Large intestine (tissue), 3 donors: ENCODE measurements around the gene SH3PXD2A. TPM values are rescaled to one million over a fixed set of nuclear protein-coding genes. Genes with fewer than 3 reads are reported as not detected.

Experiments used
- DNase-seq, 2 donors: peaks; one replicate each; pipeline versions ENCODE4 v3.0.0 to v3.0.0-alpha.2; 2013
- H3K27ac ChIP-seq: one replicate; pipeline ENCODE4 v1.5.1; 2013; ENCODE audit warnings: low read length
- H3K27me3 ChIP-seq: 2 replicates; pipeline ENCODE4 v1.6.1; 2013; ENCODE audit warnings: low read length; ENCODE audit not compliant: control insufficient read depth, insufficient read depth
- H3K36me3 ChIP-seq: 2 replicates; pipeline ENCODE4 v1.6.1; 2013; ENCODE audit warnings: low read length; ENCODE audit not compliant: control insufficient read depth, insufficient read depth
- H3K4me1 ChIP-seq: one replicate; pipeline ENCODE4 v1.6.1; 2013; ENCODE audit warnings: low read length; ENCODE audit not compliant: control insufficient read depth, insufficient read depth
- H3K4me3 ChIP-seq: one replicate; pipeline ENCODE4 v1.5.1; 2013; ENCODE audit warnings: low read length
- H3K9me3 ChIP-seq: one replicate; pipeline ENCODE4 v1.6.1; 2013; ENCODE audit warnings: mild to moderate bottlenecking, low read depth, low read length, moderate library complexity; ENCODE audit not compliant: control insufficient read depth
- WGBS: methylation state at CpG from one replicate; pipeline ENCODE4 v1.1.5; 2013; ENCODE audit warnings: low lambda C conversion rate; ENCODE audit not compliant: insufficient coverage; 5-methylcytosine and 5-hydroxymethylcytosine counted together
- polyA plus RNA-seq: library from polyadenylated mRNA; unstranded; fragments of 120-200 nt; gene quantifications from one replicate; pipeline ENCODE4 v1.2.1, GENCODE V29; 2013

Gene SH3PXD2A
- polyA plus RNA-seq, 1 donor: 32.0 TPM

- H3K4me1 ChIP-seq: peaks cover 52% of the 10 kb centered on the region
- H3K4me3 ChIP-seq: no peak overlapping the region
- H3K36me3 ChIP-seq: peaks cover 13% of the 10 kb centered on the region
- DNase-seq: no peak
- no peaks in the 10 kb centered on the region for H3K9me3 ChIP-seq
- peak overlapping the region; percentile 55 for H3K27ac ChIP-seq
- H3K27me3 ChIP-seq: no peaks in the 10 kb centered on the region
- no CpG with 5 or more reads among the region's 6 CpGs for WGBS
Measured at GRCh38 chr10:103802081-103802480, 53.3 kb downstream of the SH3PXD2A start.

GRCh38 chr10:103800789-103801540 lies 54.4 kb downstream of the SH3PXD2A start:
- H3K36me3 ChIP-seq: peaks cover 13% of the 10 kb centered on the region
- H3K4me1 ChIP-seq: peaks cover 41% of the 10 kb centered on the region
- H3K27me3 ChIP-seq: no peaks in the 10 kb centered on the region
- H3K9me3 ChIP-seq: no peaks in the 10 kb centered on the region
- peak overlapping the region; percentile 62 for H3K27ac ChIP-seq
- no peak overlapping the region for H3K4me3 ChIP-seq
- no CpG with 5 or more reads among the region's 10 CpGs for WGBS
- peak; percentile 40 to 72 for DNase-seq

GRCh38 chr10:103800089-103800488 lies 55.3 kb downstream of the SH3PXD2A start:
- DNase-seq: no peak
- H3K27ac ChIP-seq: peak overlapping the region; percentile 62
- peaks cover 46% of the 10 kb centered on the region for H3K4me1 ChIP-seq
- H3K36me3 ChIP-seq: peaks cover 13% of the 10 kb centered on the region
- H3K27me3 ChIP-seq: no peaks in the 10 kb centered on the region
- H3K9me3 ChIP-seq: no peaks in the 10 kb centered on the region
- H3K4me3 ChIP-seq: no peak overlapping the region
- no CpG with 5 or more reads among the region's 3 CpGs for WGBS

GRCh38 chr10:103799341-103799740 lies 56.0 kb downstream of the SH3PXD2A start:
- no peaks in the 10 kb centered on the region for H3K9me3 ChIP-seq
- no peak overlapping the region for H3K27ac ChIP-seq
- H3K36me3 ChIP-seq: peaks cover 13% of the 10 kb centered on the region
- peaks cover 49% of the 10 kb centered on the region for H3K4me1 ChIP-seq
- no peaks in the 10 kb centered on the region for H3K27me3 ChIP-seq
- no CpG with 5 or more reads among the region's 4 CpGs for WGBS
- DNase-seq: no peak
- no peak overlapping the region for H3K4me3 ChIP-seq

GRCh38 chr10:103798511-103798910 lies 56.9 kb downstream of the SH3PXD2A start:
- no peak overlapping the region for H3K27ac ChIP-seq
- H3K9me3 ChIP-seq: no peaks in the 10 kb centered on the region
- no peaks in the 10 kb centered on the region for H3K27me3 ChIP-seq
- peaks cover 52% of the 10 kb centered on the region for H3K4me1 ChIP-seq
- H3K36me3 ChIP-seq: peaks cover 13% of the 10 kb centered on the region
- no peak for DNase-seq
- H3K4me3 ChIP-seq: no peak overlapping the region
- WGBS: no CpG with 5 or more reads among the region's 7 CpGs

GRCh38 chr10:103797857-103798256 lies 57.5 kb downstream of the SH3PXD2A start:
- H3K36me3 ChIP-seq: peaks cover 13% of the 10 kb centered on the region
- DNase-seq: no peak
- no CpG with 5 or more reads among the region's 12 CpGs for WGBS
- no peak overlapping the region for H3K4me3 ChIP-seq
- H3K4me1 ChIP-seq: peaks cover 53% of the 10 kb centered on the region
- H3K27me3 ChIP-seq: no peaks in the 10 kb centered on the region
- no peak overlapping the region for H3K27ac ChIP-seq
- no peaks in the 10 kb centered on the region for H3K9me3 ChIP-seq

GRCh38 chr10:103795634-103796270 lies 59.6 kb downstream of the SH3PXD2A start:
- no peaks in the 10 kb centered on the region for H3K27me3 ChIP-seq
- no peak for DNase-seq
- no CpG with 5 or more reads among the region's 4 CpGs for WGBS
- no peaks in the 10 kb centered on the region for H3K9me3 ChIP-seq
- H3K36me3 ChIP-seq: peaks cover 18% of the 10 kb centered on the region
- H3K27ac ChIP-seq: peak overlapping the region; percentile 97
- H3K4me3 ChIP-seq: no peak overlapping the region
- peaks cover 56% of the 10 kb centered on the region for H3K4me1 ChIP-seq

GRCh38 chr10:103794996-103795395 lies 60.4 kb downstream of the SH3PXD2A start:
- WGBS: 100% methylated on average over 2 of the region's 7 CpGs
- Histone ChIP-seq H3K36me3 (peaks cover 15% of the 10 kb centered on the region), H3K9me3 (no peaks in the 10 kb centered on the region), H3K27me3 (no peaks in the 10 kb centered on the region), H3K4me3 (no peak overlapping the region), H3K27ac (peak overlapping the region; percentile 97), H3K4me1 (peaks cover 54% of the 10 kb centered on the region)
- no peak for DNase-seq

- DNase-seq: peak; percentile 95 to 98
- H3K4me1 ChIP-seq: peaks cover 61% of the 10 kb centered on the region
- peaks cover 12% of the 10 kb centered on the region for H3K36me3 ChIP-seq
- H3K9me3 ChIP-seq: no peaks in the 10 kb centered on the region
- WGBS: no CpG with 5 or more reads among the region's 13 CpGs
- peak overlapping the region; percentile 97 for H3K27ac ChIP-seq
- no peaks in the 10 kb centered on the region for H3K27me3 ChIP-seq
- H3K4me3 ChIP-seq: no peak overlapping the region
Measured at GRCh38 chr10:103793920-103794883, 61.2 kb downstream of the SH3PXD2A start.

- DNase-seq: peak; percentile 48 to 74
- Histone ChIP-seq H3K27ac (peak overlapping the region; percentile 97), H3K9me3 (no peaks in the 10 kb centered on the region), H3K4me1 (peaks cover 64% of the 10 kb centered on the region), H3K27me3 (no peaks in the 10 kb centered on the region), H3K36me3 (peaks cover 9% of the 10 kb centered on the region), H3K4me3 (no peak overlapping the region)
- no CpG with 5 or more reads among the region's 3 CpGs for WGBS
Measured at GRCh38 chr10:103793429-103793828, 61.9 kb downstream of the SH3PXD2A start.
